Liver (tissue), 3 donors: ENCODE measurements around the gene MYOG.

Source experiments
- CTCF ChIP-seq: fragments of 150-350 bp; IDR thresholded peaks from 2 replicates; pipeline ENCODE4 v1.5.1; 2017; ENCODE audit warnings: improper control_type of control experiment, low read depth, low read length; ENCODE audit not compliant: missing input control
- JUND ChIP-seq, 2 donors: IDR thresholded peaks; 2 replicates each; pipeline ENCODE4 v1.6.1; 2016; ENCODE audit warnings: antibody characterized with exemption in 2 of 2
- ZBTB33 ChIP-seq: IDR thresholded peaks from 2 replicates; pipeline ENCODE4 v1.6.1; 2016; ENCODE audit warnings: antibody characterized with exemption
- donor health status: healthy.
- donor health status: healthy.

GRCh38 chr1:203098445-203098844 lies 12.6 kb upstream of the MYOG start:
- TF ChIP-seq JUND (IDR thresholded peaks at IDR 0.05) (no peak), CTCF (no peak), ZBTB33 (no peak)
